ENCODE data around the gene CPAMD8. TPM values are rescaled to one million over a fixed set of nuclear protein-coding genes. Genes with fewer than 3 reads are reported as not detected.
"Not testable (repeated sequence)": the region's sequence is repeated elsewhere in the genome, so short reads cannot be mapped to it uniquely, and the experiment has no call there.

Gene CPAMD8
- total and polyA plus RNA-seq, 2 donors (not counting 1 experiment from before 2014, with no cell fraction given) = 1.1 to 2.7 TPM

- DNase-seq (no peak), ATAC-seq (ENCODE audit: low read depth) (no peak)
- Histone ChIP-seq H4K20me1 (ENCODE audit: control insufficient read depth, insufficient read depth, low read length, poor library complexity, severe bottlenecking) (no peaks in the 10 kb centered on the region), H3K9ac (ENCODE audit: low read length) (no peak overlapping the region), H3K4me2 (replicated peaks; ENCODE audit: low read depth, low read length, poor library complexity, severe bottlenecking) (peak overlapping the region; percentile 95), H3K4me1 (ENCODE audit: control insufficient read depth in 2 of 2, insufficient read depth in 2 of 2, low read length in 2 of 2) (peaks cover 11 to 15% of the 10 kb centered on the region in 2 donors), H3K9me3 (ENCODE audit: control extremely low read depth in 1 of 3, control insufficient read depth in 2 of 3, insufficient read depth in 1 of 3, low read length in 2 of 3) (peaks cover 0 to 47% (median 23%) of the 10 kb centered on the region in 3 donors), H3K27me3 (replicated peaks in 1 of 4; ENCODE audit: control extremely low read depth in 1 of 4, control insufficient read depth in 3 of 4, insufficient read depth in 4 of 4, low read length in 3 of 4) (peaks cover 0 to 37% (median 14%) of the 10 kb centered on the region in 4 experiments), H3K4me3 (ENCODE audit: control extremely low read depth in 1 of 5, extremely low read depth in 1 of 5, insufficient read depth in 1 of 5, low read depth in 2 of 5, low read length in 4 of 5) (no peak overlapping the region), H3K36me3 (replicated peaks in 1 of 2; ENCODE audit: control extremely low read depth in 1 of 2, control insufficient read depth in 1 of 2, extremely low read depth in 1 of 2, insufficient read depth in 2 of 2, low read length in 1 of 2) (no peaks in the 10 kb centered on the region), H3K79me2 (ENCODE audit: control insufficient read depth, insufficient read depth, low read length) (no peaks in the 10 kb centered on the region), H2AFZ (ENCODE audit: insufficient read depth, low read depth, low read length, poor library complexity, severe bottlenecking) (no peak overlapping the region), H3K27ac (ENCODE audit: low read length in 2 of 2) (no peak overlapping the region)
- Mint-ChIP-seq H3K27me3 (peaks cover 36% of the 10 kb centered on the region), H3K27ac (no peak overlapping the region), H3K4me1 (peaks cover 13% of the 10 kb centered on the region), H3K4me3 (peak overlapping the region; percentile 87), H3K9me3 (ENCODE audit: insufficient read depth) (peaks cover 12% of the 10 kb centered on the region)
- ChIA-PET POLR2A (no interaction called here), CTCF (no interaction called here)
- intact Hi-C loops (cut with micrococcal nuclease) = no loop called here
- TF ChIP-seq CTCF (IDR thresholded peaks at IDR 0.05) = no peak
- TF ChIP-seq EZH2 (IDR thresholded peaks at IDR 0.05; ENCODE audit: borderline replicate concordance, insufficient read depth, low read depth, low read length, poor library complexity, severe bottlenecking) = no peak
- WGBS (ENCODE audit: insufficient coverage) = 95% methylated on average over 3 of the region's 6 CpGs
These were observed 1.2 kb downstream of the CPAMD8 start for GRCh38 chr19:17025361-17025760.

DNA sequence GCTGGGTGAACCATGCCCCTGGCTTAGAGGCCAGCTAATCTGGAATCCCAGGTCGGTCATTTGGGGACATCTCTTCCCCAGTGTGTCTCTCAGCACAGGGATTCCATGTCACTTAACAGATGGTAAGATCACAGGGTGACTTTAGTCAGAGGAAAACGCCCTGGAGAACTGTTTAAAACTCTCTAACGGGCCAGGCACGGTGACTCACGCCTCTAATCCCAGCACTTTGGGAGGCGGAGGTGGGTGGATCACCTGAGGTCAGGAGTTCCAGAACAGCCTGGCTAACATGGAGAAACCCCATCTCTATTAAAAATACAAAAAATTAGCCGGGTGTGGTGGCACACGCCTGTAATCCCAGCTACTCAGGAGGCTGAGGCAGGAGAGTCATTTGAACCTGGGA is 1.7 kb downstream of the CPAMD8 start:
- WGBS (ENCODE audit: insufficient coverage) = 85% methylated on average over 5 of the region's 8 CpGs
- POLR2A ChIA-PET; intact Hi-C loops (cut with micrococcal nuclease); H3K4me3 Mint-ChIP-seq; H2AFZ ChIP-seq (ENCODE audit: insufficient read depth, low read depth, low read length, poor library complexity, severe bottlenecking); H3K36me3 ChIP-seq (replicated peaks in 1 of 2; ENCODE audit: control extremely low read depth in 1 of 2, control insufficient read depth in 1 of 2, extremely low read depth in 1 of 2, insufficient read depth in 2 of 2, low read length in 1 of 2); ATAC-seq (ENCODE audit: low read depth); H3K79me2 ChIP-seq (ENCODE audit: control insufficient read depth, insufficient read depth, low read length); H3K9ac ChIP-seq (ENCODE audit: low read length); H3K4me2 ChIP-seq (replicated peaks; ENCODE audit: low read depth, low read length, poor library complexity, severe bottlenecking); H3K27ac ChIP-seq (ENCODE audit: low read length in 2 of 2); CTCF ChIA-PET; DNase-seq; H3K27ac Mint-ChIP-seq; H3K4me3 ChIP-seq (ENCODE audit: control extremely low read depth in 1 of 5, extremely low read depth in 1 of 5, insufficient read depth in 1 of 5, low read depth in 2 of 5, low read length in 4 of 5); H4K20me1 ChIP-seq (ENCODE audit: control insufficient read depth, insufficient read depth, low read length, poor library complexity, severe bottlenecking): not testable (repeated sequence)
- Histone ChIP-seq H3K9me3 (ENCODE audit: control extremely low read depth in 1 of 3, control insufficient read depth in 2 of 3, insufficient read depth in 1 of 3, low read length in 2 of 3) (peaks cover 0 to 47% (median 23%) of the 10 kb centered on the region in 3 donors), H3K4me1 (ENCODE audit: control insufficient read depth in 2 of 2, insufficient read depth in 2 of 2, low read length in 2 of 2) (peaks cover 11 to 15% of the 10 kb centered on the region in 2 donors), H3K27me3 (replicated peaks in 1 of 4; ENCODE audit: control extremely low read depth in 1 of 4, control insufficient read depth in 3 of 4, insufficient read depth in 4 of 4, low read length in 3 of 4) (peaks cover 0 to 36% (median 14%) of the 10 kb centered on the region in 4 experiments)
- peaks cover 12% of the 10 kb centered on the region for H3K9me3 Mint-ChIP-seq (ENCODE audit: insufficient read depth)
- H3K27me3 Mint-ChIP-seq = peaks cover 36% of the 10 kb centered on the region
- H3K4me1 Mint-ChIP-seq = peaks cover 13% of the 10 kb centered on the region
